Activated CD4-positive, alpha-beta T cell treated with anti-CD3 and anti-CD28 coated beads for 24 hours (primary cell): ENCODE results near the gene ADARB2.

ENCODE experiments used
- DNase-seq, 2 donors: peaks; one replicate each; pipeline ENCODE4 v3.0.0-alpha.2; 2020; ENCODE audit warnings: low read depth in 2 of 2

The ADARB2 gene

DNA sequence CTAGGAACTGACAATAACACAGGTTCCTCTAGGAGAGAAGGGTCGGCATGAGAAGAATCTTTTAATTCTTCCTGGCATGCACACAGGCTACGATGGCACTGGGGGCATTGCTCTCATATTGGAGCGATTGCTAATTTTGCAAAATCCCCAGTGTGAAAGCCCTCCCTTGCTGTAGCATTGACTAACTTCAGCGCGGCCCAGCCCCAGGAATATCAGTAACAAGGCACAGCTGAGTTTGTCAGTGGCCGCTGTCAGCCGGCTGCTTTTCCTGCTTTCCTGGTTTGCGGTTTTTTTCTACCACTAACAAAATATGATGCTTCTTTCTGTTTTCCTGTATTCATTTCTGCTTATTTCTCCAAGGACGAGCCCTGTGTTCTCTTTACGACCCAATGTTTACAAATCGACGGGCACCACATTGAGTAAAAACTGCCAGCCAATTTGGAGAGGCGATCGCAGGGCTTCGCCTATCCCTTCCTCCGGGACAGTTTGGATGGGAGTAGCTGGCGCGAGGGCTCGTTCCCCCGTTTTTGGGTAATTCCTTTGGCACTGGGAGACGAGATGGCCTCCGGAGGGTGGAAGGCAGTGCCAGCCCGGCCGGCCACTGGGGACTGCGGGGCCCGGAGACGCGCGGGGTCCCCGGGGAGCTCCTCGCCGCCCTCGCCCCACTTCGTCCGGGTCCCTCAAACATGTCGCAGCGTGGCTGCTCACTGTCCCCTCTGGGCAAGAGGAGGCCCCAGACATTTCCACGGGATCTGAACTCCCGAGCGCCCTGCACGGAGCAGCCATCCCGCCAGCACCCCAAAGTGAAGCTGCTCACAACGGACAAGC lies 967 bp downstream of the ADARB2 start:
- no peak for DNase-seq

DNA sequence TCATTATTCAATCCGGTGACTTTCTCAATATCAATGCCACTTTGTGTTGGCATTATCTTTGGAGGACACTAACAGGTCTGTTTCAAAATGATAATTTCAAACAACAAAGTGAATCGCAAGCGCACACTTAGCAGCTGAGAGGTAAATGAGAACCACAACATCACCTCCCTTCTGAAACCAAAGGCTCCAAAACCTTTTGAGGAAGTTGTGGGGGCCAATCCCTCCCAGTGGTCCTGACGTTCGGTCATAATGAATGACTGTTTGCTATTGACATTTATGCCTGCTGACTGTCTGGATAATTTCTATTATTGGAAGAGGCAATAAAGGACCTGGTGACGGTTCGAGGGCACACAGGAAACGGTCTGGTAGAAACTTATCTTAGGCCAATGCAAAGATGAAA lies 1.8 kb downstream of the ADARB2 start:
- DNase-seq = no peak

DNA sequence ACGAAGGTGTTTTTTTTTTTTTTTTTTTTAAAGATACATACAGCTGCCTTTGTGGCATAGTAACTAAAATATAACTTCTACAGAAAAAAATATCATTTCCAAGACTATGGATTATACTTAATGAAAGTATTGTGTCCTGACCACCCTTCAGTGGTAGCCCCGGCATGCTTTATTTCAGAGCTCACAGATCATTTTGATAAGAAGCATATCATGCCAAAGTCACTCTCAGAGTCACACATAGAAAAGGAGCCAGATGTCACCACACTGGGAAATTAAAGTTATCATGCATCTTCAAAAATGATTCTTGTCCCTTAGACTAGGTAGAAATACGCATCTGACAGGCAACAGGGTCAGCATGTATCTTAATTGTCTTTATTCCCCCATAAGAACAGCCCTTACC lies 3.0 kb downstream of the ADARB2 start:
- no peak for DNase-seq

DNA sequence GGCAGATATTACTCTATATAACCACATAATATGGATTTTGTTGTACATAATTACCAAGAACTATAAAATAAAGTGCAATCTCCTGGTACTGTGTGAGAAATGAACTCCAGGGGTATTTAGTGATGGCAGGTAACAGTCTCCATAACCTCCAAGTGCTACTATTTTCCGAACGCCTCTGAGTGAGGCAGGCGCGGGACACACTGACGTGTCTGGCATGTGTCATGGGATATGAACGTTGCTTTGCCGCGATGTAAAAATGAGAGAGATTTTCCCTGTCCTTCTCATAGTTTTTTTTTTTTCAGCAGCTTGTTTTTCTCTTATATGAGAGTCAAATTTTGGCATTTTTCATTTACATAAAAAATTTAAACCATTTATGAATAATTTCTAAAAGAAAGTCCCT lies 3.6 kb downstream of the ADARB2 start:
- no peak for DNase-seq

DNA sequence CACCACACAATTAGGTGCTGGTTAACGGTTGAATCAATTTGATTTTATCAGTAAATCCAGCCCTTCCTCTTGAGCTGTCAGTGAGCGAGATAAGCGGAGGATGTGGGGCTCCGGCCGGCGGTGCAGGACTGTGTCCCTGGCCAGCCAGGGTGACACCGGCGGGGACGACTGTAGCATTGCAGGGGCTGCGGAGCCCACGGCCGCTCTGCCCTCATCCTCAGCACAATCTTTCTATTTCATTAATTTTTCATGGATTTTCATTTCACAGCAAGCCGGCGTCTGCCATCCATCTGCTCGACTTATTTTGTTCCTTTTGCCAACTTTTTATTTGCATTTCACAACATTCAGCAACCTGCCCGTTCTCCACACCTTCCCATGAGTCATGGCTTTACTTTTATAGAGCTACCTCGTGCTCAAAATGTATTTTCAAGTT lies 4.7 kb downstream of the ADARB2 start:
- no peak for DNase-seq

DNA sequence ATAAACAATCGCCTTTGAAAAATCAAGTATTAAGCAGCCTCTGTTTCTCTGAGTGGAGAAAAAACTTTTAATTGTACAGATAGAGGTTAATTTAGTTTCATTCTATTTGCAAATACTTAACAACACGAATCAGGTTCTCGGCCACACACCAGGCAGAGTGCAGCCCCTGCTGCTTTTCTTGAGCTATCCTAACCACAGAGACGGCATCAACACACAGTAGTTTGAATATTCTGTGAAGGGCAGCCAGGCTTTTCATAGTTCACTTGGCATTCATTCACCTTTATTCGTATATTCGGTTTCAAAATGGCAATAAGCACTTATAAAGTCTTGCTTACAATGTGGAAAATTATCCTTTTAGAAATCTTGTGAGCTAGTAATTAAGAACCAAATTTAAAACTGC lies 5.7 kb downstream of the ADARB2 start:
- DNase-seq = no peak

DNA sequence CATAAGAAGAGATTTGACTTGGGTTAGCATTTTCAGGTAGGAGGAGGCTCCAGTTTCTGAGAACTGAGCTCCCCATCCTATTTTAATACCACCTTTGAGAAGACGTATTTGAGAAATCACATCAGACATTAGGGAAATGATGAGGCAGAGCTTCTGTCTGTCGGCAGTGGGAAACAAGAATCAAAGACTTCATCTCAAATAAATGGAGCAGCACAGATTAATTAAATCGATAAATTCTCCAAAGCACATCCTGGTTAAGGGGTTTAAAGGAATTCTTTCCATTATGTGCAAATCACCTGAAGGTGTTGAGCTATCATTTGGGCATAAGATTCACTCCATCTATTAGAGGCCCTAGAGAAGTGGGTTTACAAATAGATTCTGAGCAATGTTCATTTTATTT lies 7.6 kb downstream of the ADARB2 start:
- DNase-seq = no peak

DNA sequence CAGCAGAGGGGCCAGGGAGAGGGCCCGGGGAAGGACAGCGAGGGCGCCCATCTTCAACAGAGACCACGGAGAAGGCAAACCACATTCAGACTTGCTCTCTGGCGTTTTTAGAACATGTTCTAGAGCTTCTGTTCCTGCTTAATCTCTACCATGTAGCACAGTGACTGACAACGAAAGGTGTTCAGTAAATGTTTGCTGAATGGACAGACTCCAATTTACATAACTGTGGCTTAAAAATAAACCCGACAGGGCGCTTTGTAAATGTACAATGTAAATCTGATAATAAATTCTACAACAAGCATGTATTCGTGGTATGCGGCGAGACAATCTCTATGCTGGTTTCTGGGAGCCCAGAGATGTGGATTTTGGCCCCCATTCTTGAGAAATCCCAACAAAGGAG lies 10.5 kb downstream of the ADARB2 start:
- no peak for DNase-seq

DNA sequence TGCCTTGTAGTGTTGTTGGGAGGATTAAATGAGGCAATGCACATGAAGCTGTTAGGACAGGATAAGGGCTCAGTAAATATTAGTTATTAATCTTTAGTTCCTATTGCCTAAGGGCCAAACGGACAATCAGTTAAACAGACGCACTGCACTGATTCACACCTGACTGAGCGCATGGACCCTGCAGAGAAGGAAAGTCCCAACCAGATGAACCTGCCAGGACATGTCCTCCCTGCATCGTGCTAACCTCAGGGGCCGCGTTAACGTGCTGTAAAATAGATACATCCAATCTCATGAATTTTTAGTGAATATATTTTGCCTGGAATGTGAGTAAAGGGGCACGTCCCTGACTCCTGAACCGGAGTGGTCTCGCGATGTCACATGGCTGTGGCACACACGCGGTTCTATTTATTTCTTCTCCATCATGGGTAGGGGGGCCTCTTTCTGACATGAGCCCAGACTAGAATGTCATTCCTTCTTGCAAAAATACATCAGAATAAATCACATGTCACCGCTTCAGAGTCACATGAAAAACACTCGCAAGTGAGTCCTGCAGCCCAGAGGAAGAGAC lies 12.3 kb downstream of the ADARB2 start:
- DNase-seq = no peak

DNA sequence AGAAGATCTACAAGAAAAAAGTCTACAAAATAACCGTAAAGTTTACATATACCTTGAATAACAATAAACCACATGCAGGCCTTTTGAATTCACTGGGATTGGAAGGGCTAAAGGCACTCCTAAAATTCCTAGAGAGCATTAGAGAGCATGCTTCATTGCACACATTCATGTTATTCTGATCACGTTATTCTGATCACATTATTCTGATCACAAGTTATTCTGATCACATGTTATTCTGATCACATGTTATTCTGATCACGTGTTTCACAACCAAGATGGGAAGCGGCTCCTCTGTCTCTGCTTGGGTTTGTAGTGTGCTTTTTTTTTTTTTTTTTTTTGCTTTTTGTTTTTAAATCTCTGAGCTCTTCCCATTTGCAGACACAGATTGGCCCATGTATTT lies 20.5 kb downstream of the ADARB2 start:
- DNase-seq = no peak

DNA sequence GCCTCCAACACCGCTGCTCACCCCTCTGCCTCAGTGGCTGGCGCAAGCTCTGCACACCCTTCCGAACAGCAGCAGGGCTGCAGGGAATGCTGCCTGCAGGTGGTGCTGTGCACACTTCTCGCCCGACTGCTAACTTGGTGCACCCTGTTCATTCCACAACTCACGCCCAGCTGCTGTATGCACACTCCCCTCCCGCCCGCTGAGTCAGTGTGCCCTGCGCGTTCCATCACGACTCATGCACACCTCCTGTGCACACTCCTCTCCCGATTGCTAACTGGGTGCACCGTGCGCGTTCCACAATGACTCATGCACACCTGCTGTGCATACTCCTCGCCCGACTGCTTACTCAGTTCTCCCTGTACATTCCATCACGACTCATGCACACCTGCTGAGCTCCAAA lies 21.5 kb downstream of the ADARB2 start:
- DNase-seq = peak in 1 of 2 donors; percentile 6

DNA sequence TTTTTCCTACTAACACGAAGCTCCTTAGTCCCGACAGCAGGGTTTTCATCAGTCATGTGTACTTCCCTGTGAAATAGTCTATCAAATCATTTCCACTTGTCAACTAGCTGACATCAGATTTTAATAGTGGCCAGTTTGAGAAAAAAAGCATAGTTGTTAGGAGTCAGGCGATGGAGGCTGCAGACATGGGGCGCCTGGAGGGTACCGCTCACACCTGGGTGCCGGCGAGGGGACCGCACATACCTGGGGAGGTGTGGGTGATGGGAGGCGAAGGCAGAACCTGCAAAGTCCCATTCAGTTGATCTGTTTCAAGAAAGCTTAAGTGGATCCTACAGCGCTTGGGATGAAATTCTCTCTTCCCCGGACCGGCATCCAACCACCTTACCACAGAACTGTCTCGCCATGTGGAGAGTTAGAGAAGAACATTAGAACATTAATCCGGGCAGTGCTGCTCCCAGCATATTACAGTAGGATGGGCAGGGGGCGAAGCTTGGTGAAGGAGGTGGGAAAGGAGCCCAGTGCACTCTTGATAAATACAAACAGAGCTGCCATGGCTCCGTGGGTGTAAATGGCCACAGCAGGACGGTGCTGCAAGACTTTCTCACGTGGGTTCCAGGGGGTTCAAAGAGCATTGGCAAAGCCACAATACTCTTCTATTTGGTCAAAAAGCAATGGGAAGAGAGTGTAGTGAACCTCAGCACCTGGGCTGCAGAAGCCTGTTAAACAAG lies 24.2 kb downstream of the ADARB2 start:
- no peak for DNase-seq

DNA sequence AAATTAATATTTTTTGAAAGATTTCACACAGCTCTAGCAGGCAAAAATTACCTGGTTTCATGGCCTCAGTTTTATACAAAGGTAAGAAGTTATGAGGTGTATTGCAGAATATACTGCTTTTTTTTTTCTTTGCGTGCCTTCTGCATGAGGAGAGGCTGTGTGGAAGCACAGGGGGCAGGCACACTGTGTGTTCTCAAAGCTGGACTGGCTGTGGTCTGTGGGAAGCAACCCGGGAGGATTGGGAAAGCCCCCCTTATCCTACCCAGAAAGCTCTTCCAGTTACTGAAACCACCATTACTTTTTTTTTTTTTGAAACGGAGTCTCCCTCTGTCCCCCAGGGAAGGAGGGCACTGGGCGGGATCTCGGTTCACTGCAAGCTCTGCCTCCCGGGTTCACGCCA lies 25.0 kb downstream of the ADARB2 start:
- no peak for DNase-seq

DNA sequence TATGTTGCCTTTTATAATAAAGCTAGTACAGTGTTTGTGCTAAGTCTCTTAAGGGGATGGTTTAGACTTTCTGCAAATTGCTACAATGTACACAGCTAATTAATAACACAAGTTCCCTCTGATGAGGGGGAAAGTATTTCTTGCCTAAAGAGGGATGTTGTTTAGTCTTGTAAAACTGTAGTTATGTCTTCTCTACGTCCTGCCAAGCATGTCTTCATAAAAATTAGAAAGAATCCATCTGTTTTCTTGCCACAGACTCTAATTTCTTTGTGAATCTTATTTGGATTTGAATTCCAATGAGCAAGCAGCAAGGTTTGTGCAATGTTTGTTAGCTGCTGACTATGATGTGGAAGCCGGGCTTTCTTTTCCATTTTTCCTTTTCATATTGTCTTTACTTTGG lies 28.2 kb downstream of the ADARB2 start:
- no peak for DNase-seq

DNA sequence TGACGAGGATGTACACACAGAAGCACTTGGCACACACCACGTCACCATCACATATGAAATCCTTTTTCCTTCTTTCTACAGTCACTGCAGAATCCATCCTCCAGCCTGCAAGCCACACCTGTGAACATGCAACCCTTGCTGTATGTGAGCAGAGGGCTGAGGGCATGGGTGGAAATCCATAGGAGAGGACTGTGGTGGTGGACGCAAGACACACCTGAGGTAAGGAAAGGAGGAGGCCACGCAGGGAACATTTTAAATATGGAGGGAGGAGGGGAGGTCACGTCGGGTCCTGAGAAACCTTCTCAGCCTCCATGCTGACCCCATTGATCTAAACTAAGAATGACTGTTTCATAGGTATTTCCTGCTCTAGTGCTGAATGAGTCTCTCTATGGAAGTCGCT lies 28.6 kb downstream of the ADARB2 start:
- no peak for DNase-seq

DNA sequence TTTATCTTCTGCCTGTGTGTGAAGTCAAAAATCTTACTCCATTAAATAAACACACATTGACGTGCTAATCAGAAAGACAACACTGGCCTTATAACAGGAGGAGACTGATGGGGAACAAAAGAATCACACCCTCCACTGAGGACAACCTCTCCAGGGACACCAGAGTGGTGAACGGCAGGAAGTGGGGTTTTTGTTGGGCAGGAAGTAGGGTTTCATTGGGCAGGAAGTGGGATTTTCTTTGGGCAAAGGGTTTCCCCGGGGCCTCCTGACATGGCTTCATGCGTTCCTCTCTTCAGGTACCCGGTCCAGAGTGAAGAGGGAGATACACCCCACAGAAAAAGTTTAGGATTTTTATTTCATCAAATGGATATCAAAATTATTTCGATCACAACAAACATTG lies 30.6 kb downstream of the ADARB2 start:
- no peak for DNase-seq

DNA sequence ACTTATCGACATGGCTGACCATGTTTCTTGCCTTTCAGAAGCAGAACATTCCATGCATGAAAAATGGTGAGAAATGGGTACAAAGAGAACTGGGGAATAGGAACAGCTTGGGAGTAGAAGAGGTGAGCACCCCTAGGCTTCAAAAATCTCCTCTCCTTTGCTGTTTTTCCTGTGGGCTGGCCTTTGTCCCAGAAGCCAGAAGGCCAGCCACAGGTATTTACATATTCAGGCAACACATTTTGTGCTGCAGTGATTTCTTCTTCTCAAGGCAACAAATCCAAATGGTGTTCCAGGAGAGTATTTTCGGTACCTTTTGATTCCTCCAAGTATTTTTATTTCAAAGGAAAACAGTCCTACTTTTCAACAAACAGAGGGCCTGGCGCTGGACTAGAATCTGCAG lies 31.1 kb downstream of the ADARB2 start:
- no peak for DNase-seq

DNA sequence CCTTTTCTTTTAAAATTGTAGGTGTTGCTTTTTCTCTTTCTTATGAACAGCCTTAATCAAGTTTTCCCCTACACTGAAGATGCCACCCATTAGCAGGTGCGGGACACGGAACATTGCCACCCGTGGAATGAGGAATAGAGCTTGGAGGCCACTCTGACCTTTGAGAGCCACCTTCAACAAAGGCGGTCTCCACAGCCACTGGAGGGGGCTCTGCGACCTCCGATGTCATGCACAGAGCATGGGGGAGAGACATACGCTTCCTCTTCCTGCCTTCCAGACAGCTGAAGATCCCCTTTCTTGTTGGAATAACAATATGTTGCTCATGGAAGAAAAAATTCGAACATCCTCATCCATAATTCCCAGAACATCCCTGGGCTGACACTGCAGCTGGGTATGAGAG lies 39.1 kb downstream of the ADARB2 start:
- DNase-seq = no peak

DNA sequence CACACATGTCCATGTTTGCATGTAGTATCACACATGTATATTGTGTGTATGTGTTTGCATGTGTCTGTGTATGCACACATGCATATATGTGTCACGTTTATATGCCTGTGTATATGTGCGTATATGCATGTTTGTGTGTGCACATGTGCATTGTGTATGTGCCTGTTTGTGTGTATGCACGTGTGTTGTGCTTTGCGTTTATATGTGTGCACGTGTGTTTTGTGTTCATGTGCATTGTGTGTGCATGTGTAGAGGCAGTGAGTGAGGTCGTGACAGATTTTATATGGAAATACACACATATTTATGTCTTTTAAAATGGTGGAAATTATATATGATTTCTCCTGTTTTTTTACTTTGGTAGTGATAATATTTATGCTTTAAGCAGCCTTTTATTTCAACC lies 41.2 kb downstream of the ADARB2 start:
- no peak for DNase-seq

DNA sequence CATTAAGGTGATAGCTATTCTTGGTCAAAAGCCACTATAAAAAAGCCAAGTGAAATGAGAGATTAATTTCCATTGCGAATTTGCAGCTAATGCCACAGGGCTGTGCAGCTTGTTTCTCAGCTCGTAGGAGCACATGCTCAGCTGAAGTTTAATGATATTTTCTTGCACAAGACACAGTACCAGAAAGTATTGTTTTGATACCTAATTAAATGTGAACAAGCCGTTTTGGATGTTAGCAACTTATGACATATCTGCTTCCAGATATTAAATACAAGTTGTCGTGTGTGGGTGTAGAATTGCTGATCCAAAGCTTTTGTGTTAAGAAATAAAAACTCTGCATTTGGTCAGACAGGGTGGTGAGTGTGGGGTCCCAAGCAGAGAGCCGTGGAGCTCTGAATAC lies 47.2 kb downstream of the ADARB2 start:
- DNase-seq = no peak

DNA sequence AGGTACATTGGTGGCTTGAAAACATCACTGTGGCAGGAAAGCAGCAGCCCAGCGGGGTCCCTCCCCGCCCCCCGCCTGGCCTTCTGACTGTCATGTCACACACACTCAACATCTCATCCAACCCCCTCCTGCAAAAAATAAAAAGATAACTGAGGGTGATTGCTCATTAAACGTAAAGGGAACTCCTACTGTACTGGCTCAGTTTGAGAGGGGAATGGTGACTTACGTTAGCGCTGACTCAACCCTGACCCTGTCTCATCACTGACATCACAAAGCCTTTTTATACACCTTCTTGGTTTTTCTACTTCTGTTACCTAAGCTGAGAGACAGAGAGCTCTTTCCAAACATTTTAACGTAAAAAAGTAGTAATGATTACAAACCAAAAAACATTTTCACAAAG lies 48.8 kb downstream of the ADARB2 start:
- DNase-seq = no peak

DNA sequence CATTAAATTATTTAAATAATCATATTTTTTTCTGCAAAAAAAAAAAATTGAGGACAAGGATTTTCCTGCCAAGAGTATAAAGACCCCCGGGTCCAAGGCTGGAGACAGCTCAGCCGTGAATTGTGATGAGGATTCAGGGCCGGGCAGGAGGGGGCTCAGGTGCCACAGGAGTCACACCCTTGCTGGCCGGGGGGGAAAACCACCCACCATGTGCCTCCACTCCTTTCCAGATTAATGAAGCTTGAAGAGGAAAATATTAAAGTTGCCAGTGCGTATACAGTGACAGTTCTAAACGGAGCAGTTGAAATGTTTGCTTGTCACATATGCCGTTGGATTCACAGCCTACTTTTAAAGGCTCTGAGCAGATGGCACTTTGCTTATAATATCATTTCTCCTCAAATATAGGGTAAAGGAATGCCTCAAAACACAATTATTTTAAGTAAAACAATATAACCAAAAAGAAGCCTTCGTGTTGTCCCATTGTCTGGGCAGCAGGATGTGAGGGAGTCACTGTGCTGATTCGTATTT lies 49.6 kb downstream of the ADARB2 start:
- DNase-seq = no peak

DNA sequence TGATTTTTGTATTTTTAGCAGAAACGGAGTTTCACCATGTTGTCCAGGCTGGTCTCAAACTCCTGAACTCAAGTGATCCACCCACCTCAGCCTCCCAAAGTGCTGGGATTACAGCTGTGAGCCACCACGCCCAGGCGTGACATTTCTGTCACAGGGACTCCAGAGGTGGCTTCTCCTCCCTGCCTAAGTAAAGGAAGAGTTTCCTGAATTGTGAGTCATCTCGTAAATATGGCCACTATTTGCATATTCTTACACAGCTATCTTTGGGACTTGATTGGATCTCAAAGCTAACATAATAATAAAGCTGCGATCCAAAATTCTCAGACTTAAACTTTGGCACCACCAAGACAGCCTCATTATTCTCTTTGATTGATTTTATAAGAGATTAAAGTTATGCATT lies 50.1 kb downstream of the ADARB2 start:
- no peak for DNase-seq
